Breast epithelium (tissue), 3 donors: ENCODE results near the gene SLC5A10.

Experiments used
- POLR2A ChIP-seq: fragments of 450-650 bp; IDR thresholded peaks from one replicate; pipeline ENCODE4 v1.6.1; 2016; ENCODE audit warnings: antibody characterized with exemption, mild to moderate bottlenecking, moderate library complexity
- POLR2AphosphoS5 ChIP-seq, 3 donors: sonication (generic); formaldehyde crosslinking; IDR thresholded peaks; one replicate each; pipeline ENCODE4 v1.6.1; 2017; ENCODE audit warnings: antibody characterized with exemption in 3 of 3
- TF ChIP-seq, protein P1 (sequence below), 3 donors: fragments of 450-650 bp; IDR thresholded peaks; one replicate each; pipeline ENCODE4 v1.5.1; 2016 to 2017; ENCODE audit warnings: antibody characterized with exemption in 3 of 3, mild to moderate bottlenecking in 3 of 3, moderate library complexity in 3 of 3

DNA sequence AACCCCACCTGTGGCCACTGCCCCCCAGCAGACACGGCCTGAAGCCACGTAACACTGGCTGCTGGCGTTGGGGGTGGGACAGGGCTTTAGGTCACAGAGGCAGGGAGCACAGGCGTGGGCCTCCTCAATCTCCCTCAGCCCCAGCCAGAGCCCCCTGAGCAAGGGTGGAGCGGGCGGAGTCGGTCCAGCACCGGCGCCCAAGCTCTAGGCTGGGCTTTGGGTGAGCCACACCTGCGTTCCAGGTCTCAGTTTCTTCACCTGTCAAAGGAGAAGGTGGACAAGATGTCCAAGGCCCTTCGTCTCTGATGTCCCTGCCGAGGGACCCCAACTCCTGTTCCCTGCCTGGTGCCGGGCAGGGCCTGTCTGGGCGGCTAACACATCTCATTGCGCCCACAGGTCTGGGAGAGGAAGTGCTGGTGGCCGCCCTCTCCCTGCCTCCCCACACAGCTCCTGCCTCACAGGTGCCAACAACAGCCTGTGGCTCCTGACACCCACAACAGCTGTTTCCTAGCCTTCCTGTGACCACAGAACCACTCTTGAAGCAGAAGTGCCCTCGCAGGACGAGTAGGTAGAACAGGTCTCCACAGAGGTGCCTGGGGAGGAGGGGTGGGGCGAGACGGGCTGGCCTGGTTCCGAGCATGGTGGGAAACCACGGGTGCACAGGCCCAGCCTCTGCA is 40.6 kb downstream of the SLC5A10 start:
- TF ChIP-seq POLR2AphosphoS5 (IDR thresholded peaks at IDR 0.05) (no peak), POLR2A (no peak)
- TF ChIP-seq, protein P1, sequence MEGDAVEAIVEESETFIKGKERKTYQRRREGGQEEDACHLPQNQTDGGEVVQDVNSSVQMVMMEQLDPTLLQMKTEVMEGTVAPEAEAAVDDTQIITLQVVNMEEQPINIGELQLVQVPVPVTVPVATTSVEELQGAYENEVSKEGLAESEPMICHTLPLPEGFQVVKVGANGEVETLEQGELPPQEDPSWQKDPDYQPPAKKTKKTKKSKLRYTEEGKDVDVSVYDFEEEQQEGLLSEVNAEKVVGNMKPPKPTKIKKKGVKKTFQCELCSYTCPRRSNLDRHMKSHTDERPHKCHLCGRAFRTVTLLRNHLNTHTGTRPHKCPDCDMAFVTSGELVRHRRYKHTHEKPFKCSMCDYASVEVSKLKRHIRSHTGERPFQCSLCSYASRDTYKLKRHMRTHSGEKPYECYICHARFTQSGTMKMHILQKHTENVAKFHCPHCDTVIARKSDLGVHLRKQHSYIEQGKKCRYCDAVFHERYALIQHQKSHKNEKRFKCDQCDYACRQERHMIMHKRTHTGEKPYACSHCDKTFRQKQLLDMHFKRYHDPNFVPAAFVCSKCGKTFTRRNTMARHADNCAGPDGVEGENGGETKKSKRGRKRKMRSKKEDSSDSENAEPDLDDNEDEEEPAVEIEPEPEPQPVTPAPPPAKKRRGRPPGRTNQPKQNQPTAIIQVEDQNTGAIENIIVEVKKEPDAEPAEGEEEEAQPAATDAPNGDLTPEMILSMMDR (IDR thresholded peaks at IDR 0.05) = no peak
